AG08395 (cell line): ENCODE data around the gene FIZ1.

Experiments used
- DNase-seq: peaks from one replicate; pipeline ENCODE4 v3.0.0; 2012; ENCODE audit warnings: mixed read lengths, low spot score

FIZ1 gene

GRCh38 chr19:55611983-55612645, 12.8 kb upstream of the FIZ1 start:
- DNase-seq: no peak

DNA sequence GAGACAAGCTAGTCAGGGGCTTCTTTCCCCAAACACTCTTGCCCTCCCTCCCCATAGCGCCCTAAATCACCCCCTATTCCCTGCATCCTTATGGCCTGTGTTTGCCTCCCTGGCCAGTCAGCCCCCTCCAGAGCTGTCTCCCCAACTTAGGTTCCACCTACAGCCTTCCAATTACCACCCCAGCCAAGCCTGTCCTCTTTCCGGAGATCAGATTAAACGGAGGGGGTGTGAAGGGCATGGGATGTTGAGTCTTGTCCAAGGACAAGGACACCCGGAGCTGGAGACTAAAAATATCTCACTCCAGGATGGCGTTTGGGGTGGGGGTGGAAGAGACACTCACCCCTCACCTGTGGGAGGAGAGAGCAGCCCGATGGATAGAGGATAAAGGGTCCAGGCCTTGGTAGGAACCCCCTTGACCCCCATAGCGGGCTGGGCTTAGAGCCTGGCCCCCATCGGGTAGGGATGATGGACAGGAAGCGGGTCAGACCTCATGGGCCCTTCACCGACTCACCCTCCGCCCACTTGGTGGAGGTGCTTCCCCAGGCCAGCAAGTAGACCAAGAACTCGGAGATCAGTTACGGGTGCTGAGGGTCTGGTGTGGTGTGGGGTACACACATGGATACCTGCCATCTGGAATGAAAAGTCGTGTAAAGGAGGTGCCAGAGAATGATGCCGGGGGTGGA, 12.1 kb upstream of the FIZ1 start:
- no peak for DNase-seq

DNA sequence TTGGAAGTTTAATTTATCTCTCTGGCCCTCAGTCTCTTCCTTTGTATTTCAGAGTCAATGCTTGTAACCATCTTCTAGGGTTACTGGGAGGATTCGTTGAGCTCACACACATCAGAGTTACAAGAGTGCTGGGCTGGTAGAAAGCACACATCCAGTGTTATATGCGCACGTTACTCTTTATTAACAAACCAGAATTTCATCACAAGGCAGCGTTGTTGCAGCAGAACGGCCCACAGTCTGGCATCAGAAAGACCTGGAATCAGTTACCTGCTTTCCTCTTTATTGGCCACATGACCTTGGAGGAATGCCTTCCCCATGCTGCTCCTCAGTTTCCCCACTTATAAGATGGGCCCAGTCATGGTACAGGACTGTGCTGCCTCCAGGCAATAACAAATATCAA, 10.0 kb upstream of the FIZ1 start:
- DNase-seq: no peak

DNA sequence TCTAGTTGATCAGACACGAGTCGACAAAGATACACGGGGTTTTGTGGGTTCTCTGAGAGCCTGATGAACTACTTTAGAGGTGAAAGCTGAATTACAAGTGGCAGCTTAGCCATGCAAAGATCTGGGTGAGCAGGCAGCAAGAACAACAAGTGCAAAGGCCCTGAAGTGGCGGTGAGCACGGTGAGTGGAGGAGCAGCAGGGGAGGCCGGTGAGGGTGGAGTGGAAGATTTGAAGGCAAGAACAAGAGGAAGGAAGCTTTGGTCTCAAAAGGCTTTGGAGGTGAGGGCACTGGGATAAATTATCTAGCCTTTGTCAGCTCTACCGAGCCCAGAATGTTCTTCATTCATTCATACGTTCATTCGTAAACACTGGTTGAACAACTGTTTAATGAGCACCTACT, 7.5 kb upstream of the FIZ1 start:
- DNase-seq: no peak

GRCh38 chr19:55606471-55606787, 7.1 kb upstream of the FIZ1 start:
- no peak for DNase-seq

DNA sequence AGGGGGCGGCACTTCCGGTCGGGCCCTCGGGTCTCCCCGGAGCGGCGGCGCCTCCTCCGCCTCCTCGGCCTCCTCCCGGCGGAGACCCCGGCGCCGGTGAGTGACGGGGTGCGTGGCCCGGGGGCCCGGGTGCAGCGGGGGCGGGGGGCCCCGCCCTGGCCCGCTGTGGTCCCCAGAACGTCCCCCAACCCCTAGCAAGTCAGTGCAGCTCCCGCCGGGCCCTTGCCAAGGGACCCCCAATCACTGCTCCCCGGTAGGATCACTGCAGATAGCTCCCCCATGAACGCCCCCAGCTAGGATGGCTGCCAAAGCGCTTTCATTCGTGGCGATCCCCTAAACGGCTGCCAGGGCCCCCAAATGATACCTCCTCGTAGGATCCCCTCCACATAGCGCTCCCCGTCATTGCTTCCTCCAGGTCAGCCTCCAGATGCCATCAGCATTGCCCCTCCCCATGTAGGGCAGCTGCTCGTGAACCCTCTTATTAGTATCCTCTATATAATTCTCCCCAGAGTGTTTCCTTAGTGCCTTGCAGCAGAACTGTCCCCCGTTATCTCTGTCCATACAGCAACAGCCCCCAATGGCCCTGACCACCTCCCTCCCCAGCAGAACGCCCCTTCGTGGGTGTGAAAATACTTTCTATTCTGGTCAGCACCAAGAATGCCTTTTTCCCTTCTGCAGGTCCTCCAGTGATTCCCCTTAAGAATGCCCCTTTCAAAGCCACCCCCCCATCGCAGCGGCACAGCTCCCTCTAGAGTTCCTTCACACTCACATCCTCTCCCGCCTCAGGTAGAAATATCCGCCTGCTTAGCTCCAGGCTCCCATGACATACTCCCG, 6.5 kb upstream of the FIZ1 start, which contains the start of gene ZNF865:
ZNF865 (plus strand) TSS at position 11 of the 834 bp plus-strand sequence. CDS start 7,972 bp downstream, outside the sequence.
- peak; percentile 85 for DNase-seq

GRCh38 chr19:55605207-55605636, 5.9 kb upstream of the FIZ1 start:
- peak; percentile 99 for DNase-seq

- no peak for DNase-seq
Measured at GRCh38 chr19:55603581-55604292, 4.4 kb upstream of the FIZ1 start.

DNA sequence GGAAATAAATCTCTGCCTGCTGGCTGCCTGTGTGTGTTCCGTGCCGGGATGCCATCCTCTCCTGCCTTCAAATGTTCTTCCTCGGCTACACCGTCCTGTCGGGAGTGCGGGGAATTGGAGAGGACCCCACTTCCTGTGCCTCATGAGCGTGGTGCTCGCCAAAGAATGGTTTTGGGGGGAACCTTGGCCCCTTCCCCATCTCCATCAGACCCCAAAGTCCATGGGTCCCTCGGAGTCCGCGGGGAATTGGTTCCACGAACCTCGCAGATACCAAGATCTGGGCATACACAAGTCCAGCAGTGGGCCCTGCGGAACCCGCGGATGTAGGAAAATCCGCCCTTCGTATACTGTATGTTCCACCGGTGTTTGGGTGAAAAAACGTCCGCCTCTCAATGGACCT, 3.8 kb upstream of the FIZ1 start:
- DNase-seq: no peak

DNA sequence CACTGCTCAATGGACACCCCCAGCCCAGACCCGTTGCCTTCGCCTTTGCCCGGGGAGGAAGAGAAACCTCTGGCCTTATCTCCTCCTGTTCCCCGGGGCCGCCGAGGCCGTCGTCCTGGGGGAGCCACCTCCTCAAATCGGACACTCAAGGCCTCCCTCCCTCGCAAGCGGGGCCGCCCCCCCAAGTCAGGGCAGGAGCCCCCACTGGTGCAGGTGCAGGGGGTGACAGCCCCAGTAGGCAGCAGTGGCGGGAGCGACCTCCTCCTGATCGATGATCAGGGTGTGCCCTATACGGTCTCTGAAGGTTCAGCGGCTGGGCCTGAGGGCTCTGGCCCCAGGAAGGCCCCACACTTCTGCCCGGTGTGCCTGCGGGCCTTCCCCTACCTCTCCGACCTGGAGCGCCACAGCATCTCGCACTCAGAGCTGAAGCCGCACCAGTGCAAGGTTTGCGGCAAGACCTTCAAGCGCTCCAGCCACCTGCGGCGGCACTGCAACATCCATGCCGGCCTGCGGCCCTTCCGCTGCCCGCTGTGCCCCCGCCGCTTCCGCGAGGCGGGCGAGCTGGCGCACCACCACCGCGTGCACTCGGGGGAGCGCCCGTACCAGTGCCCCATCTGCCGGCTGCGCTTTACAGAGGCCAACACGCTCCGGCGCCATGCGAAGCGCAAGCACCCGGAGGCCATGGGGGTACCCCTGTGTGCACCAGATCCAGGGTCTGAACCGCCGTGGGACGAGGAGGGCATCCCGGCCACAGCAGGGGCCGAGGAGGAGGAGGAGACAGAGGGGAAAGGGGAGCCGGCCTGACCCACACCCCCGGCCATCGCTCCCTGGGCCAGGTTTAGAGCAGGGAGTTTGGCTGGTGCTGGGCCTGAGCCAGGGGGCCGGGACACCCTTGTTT, 3.0 kb upstream of the FIZ1 start:
- DNase-seq: no peak

DNA sequence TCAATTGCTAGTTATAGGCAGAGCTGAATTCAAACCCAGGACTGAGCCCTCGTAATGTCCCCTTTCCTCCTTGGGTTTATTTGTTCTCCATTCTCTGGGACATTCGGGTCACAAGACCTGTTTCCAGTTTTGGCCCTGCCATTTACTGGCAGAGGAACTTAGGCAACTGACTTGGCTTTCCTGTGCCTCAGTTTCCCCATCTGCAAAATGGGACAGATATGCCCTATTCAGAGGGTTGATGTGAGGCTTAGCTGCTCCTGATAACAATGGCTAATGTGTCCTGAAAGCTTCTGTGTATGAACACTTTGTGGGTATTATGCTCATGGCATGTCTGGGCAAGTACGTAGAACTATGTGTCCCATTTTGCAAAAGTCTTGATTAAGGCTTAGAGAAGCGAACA, 1.8 kb upstream of the FIZ1 start:
- DNase-seq: no peak

- no peak for DNase-seq
Measured at GRCh38 chr19:55600662-55601028, 1.3 kb upstream of the FIZ1 start.

- peak; percentile 78 for DNase-seq
Measured at GRCh38 chr19:55599842-55600661, 735 bp upstream of the FIZ1 start, which contains the start of gene ZNF524. TSS of gene ZNF524 (plus strand) at chr19:55600288. CDS start at chr19:55602113, 1,825 bp downstream.

- peak; percentile 93 for DNase-seq
Measured at GRCh38 chr19:55598719-55599467, 424 bp downstream of the FIZ1 start.

DNA sequence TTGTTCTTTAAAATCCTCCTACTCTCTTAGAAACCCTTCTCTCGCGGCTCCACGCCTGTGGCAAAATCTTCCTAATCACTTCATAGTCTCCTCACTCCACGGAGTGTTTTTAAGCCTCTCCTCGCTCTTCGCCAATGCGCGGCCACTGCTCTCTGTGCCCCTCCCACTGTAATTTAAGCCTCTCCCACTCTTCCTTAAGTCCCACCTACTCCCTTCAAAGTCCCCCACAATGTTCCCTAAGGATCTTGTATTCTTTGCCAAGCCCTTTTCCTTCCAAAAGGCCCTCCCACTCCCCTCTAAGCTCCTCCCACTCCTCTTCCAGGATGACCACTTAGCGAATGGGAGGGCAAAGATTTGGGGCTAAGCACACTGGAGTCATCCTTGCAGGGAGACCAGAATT, 1.3 kb downstream of the FIZ1 start:
- DNase-seq: no peak

DNA sequence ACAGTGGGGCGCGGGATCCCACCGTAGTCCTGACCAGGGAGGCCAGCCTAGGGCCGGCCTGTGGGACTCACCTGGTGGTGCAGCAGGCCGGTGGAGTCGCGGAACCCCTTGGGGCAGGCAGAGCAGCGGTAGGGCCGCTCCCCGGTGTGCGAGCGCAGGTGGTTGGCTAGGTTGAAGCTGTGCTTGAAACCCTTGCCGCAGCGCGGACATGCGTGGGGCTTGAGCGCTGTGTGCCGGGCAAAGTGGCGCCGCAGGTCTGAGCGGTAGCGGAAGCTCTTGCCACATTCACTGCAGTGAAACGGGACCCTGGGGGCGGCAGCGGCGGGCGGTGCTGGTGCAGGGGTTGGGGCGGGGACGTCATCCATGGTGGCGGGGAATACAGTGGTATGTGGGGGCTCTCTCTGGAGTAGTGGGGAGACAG, 1.8 kb downstream of the FIZ1 start:
- no peak for DNase-seq

GRCh38 chr19:55596304-55596703, 3.0 kb downstream of the FIZ1 start:
- no peak for DNase-seq

DNA sequence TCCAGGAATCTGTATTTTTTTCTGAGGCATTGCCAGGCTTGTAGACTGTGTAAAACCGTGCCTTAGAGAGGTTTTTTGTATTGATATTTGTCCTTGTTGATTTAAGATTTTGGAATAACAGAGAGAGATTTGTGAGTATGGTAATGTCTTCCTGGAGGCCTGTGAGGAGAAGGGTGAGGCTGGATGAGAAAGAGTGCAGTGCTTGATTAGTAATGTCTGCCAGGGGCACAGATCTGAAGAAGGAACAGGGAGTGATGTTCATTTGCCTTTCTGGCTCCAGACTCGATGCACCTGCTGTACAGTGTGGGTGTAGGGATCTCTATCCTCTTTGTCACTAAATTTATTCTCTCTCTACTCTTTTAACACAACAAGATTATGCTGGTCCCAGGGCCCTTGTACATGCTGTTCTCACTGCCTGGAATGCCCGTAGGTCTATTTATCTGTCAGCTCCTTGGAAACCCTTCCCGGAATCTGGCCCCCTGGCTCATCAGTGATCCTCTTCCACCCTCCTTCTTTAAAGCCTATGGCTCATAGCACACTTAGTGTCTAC, 4.2 kb downstream of the FIZ1 start:
- no peak for DNase-seq

- DNase-seq: no peak
Measured at GRCh38 chr19:55593096-55593772, 6.1 kb downstream of the FIZ1 start.
